Smooth muscle cell (in vitro differentiated cells): Measurements from ENCODE around the gene TSPAN5. TPM values are rescaled to one million over a fixed set of nuclear protein-coding genes. Genes with fewer than 3 reads are reported as not detected.

Experiments used
- DNase-seq: peaks from one replicate; lab custom pipeline; 2025; ENCODE audit not compliant: unreplicated experiment; lab: John Stamatoyannopoulos, UW
- H2AFZ ChIP-seq: fragments of 200-600 bp; sonication (generic); 2 replicates; pipeline ENCODE4 v1.6.0; 2016; ENCODE audit warnings: antibody characterized with exemption, low read depth, mild to moderate bottlenecking
- H3F3A ChIP-seq: fragments of 200-600 bp; sonication (generic); 2 replicates; pipeline ENCODE4 v1.6.0; 2017; ENCODE audit warnings: antibody characterized with exemption, low read depth
- H3K27ac ChIP-seq: fragments of 200-600 bp; sonication (generic); 2 replicates; pipeline ENCODE4 v1.5.1; 2016; ENCODE audit warnings: low read depth, mild to moderate bottlenecking
- H3K27me3 ChIP-seq: fragments of 200-600 bp; sonication (generic); 2 replicates; pipeline ENCODE4 v1.6.1; 2016; ENCODE audit warnings: low read depth, mild to moderate bottlenecking
- H3K36me3 ChIP-seq: fragments of 200-600 bp; sonication (generic); 2 replicates; pipeline ENCODE4 v1.5.1; 2016; ENCODE audit warnings: low read depth
- H3K4me1 ChIP-seq: fragments of 200-600 bp; sonication (generic); 2 replicates; pipeline ENCODE4 v1.5.1; 2016; ENCODE audit warnings: low read depth
- H3K4me2 ChIP-seq: fragments of 200-600 bp; sonication (generic); 2 replicates; pipeline ENCODE4 v1.6.0; 2016; ENCODE audit warnings: mild to moderate bottlenecking
- H3K4me3 ChIP-seq: fragments of 200-600 bp; sonication (generic); 2 replicates; pipeline ENCODE4 v1.5.1; 2016; ENCODE audit warnings: mild to moderate bottlenecking
- H3K79me2 ChIP-seq: fragments of 200-600 bp; sonication (generic); 2 replicates; pipeline ENCODE4 v1.6.0; 2016; ENCODE audit warnings: low read depth, mild to moderate bottlenecking
- H3K9ac ChIP-seq: fragments of 200-600 bp; sonication (generic); 2 replicates; pipeline ENCODE4 v1.6.0; 2016; ENCODE audit warnings: low read depth
- H3K9me3 ChIP-seq: fragments of 200-600 bp; sonication (generic); replicated peaks from 2 replicates; pipeline ENCODE4 v1.5.1; 2016; ENCODE audit warnings: low read depth
- H4K20me1 ChIP-seq: fragments of 200-600 bp; sonication (generic); 2 replicates; pipeline ENCODE4 v1.6.0; 2016; ENCODE audit warnings: low read depth
- WGBS: methylation state at CpG from one replicate; pipeline ENCODE4 v1.1.7; 2016; ENCODE audit warnings: low lambda C conversion rate; 5-methylcytosine and 5-hydroxymethylcytosine counted together
- polyA plus RNA-seq: library from polyadenylated mRNA; unstranded; fragments of >200 nt; fragmentation: Nextera tagmentation; extraction: Ambion mirVana; gene quantifications from 2 replicates; pipeline ENCODE4 v1.2.1, GENCODE V29; 2016
- total RNA-seq: library from RNA; depleted of rRNA; stranded (reverse); fragments of >200 nt; gene quantifications from 2 replicates; pipeline ENCODE4 v1.2.3, GENCODE V29; 2014
- TF ChIP-seq, protein P1 (sequence below): fragments of 200-600 bp; sonication (generic); IDR thresholded peaks from 2 replicates; pipeline ENCODE4 v1.5.1; 2017; ENCODE audit warnings: borderline replicate concordance, mild to moderate bottlenecking, antibody characterized with exemption; ENCODE audit not compliant: insufficient read depth, poor library complexity, severe bottlenecking

The TSPAN5 gene
- total and polyA plus RNA-seq, 2 experiments from 2014 or later = 28.3 to 35.8 TPM

DNA sequence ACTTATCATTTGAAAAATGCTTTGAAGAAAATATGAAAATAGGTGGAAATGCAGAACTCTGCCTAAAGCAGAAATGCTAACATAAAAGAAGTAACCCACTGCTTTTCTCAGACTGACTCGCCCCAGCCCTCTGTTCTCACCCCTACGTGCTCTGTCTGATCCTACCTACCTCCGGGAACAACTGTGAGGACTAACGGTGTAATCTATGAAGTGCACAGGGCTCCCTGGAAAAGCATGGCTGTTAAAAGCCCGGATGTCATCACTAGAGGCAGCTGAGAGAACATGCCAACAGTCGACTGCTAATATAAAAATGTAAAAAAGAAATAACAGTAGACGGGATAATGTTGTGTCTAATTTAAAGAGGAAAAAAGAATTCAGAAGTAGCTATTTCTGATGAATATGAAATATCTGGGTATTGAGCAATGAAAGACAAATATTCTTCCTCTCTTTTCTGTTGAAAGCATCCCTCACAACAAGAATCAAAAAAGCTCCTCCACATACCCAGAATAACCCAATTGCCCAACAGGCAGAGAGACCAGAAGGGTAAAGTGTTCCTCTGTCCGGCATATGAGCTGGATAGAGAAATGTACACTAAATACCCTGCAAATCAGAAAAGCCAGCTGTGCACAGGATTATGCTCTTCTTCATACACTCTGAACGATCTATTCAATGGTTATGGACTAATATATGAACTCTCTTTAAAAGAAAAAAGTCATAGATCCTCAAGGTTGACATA lies 130.7 kb downstream of the TSPAN5 start:
- Histone ChIP-seq H3K27ac (no peak overlapping the region), H2AFZ (no peak overlapping the region), H3K4me3 (no peak overlapping the region), H3K4me1 (peaks cover 18% of the 10 kb centered on the region), H3K9ac (no peak overlapping the region), H3F3A (peaks cover 30% of the 10 kb centered on the region), H3K27me3 (no peaks in the 10 kb centered on the region), H4K20me1 (peaks cover 70% of the 10 kb centered on the region), H3K4me2 (peak overlapping the region; percentile 53), H3K9me3 (no peaks in the 10 kb centered on the region), H3K36me3 (no peaks in the 10 kb centered on the region), H3K79me2 (peaks cover 72% of the 10 kb centered on the region)
- DNase-seq = no peak
- WGBS = 70% methylated on average over 9 of the region's 9 CpGs
- TF ChIP-seq, protein P1, sequence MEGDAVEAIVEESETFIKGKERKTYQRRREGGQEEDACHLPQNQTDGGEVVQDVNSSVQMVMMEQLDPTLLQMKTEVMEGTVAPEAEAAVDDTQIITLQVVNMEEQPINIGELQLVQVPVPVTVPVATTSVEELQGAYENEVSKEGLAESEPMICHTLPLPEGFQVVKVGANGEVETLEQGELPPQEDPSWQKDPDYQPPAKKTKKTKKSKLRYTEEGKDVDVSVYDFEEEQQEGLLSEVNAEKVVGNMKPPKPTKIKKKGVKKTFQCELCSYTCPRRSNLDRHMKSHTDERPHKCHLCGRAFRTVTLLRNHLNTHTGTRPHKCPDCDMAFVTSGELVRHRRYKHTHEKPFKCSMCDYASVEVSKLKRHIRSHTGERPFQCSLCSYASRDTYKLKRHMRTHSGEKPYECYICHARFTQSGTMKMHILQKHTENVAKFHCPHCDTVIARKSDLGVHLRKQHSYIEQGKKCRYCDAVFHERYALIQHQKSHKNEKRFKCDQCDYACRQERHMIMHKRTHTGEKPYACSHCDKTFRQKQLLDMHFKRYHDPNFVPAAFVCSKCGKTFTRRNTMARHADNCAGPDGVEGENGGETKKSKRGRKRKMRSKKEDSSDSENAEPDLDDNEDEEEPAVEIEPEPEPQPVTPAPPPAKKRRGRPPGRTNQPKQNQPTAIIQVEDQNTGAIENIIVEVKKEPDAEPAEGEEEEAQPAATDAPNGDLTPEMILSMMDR = no peak

DNA sequence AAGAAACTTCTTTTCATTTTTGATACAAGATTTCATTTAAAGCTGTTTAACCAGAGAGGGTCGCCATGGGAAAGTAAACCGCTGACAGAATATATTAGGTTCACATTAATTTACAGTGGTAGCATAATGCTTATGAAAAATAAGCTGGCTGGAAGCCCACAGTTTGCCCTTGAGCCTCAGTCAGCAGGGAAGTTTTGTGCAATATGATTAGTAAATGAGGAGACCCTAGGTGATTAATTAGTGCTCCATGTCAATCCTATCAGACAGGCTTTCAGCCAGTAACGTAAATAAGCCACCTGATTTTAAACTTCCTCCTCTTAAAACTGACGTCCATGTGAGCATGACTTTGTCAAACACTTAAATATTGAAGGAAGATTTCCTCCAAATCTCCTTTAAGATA lies 134.2 kb downstream of the TSPAN5 start:
- Histone ChIP-seq H3K36me3 (no peaks in the 10 kb centered on the region), H3K9me3 (no peaks in the 10 kb centered on the region), H3K79me2 (peaks cover 83% of the 10 kb centered on the region), H3K4me2 (peak overlapping the region; percentile 79), H3K27ac (peak overlapping the region; percentile 97), H4K20me1 (peaks cover 54% of the 10 kb centered on the region), H2AFZ (no peak overlapping the region), H3K9ac (peak overlapping the region; percentile 5), H3F3A (peaks cover 38% of the 10 kb centered on the region), H3K4me1 (peaks cover 40% of the 10 kb centered on the region), H3K4me3 (no peak overlapping the region), H3K27me3 (no peaks in the 10 kb centered on the region)
- DNase-seq = no peak
- TF ChIP-seq, protein P1 = no peak
- 64% methylated on average over 4 of the region's 4 CpGs for WGBS

DNA sequence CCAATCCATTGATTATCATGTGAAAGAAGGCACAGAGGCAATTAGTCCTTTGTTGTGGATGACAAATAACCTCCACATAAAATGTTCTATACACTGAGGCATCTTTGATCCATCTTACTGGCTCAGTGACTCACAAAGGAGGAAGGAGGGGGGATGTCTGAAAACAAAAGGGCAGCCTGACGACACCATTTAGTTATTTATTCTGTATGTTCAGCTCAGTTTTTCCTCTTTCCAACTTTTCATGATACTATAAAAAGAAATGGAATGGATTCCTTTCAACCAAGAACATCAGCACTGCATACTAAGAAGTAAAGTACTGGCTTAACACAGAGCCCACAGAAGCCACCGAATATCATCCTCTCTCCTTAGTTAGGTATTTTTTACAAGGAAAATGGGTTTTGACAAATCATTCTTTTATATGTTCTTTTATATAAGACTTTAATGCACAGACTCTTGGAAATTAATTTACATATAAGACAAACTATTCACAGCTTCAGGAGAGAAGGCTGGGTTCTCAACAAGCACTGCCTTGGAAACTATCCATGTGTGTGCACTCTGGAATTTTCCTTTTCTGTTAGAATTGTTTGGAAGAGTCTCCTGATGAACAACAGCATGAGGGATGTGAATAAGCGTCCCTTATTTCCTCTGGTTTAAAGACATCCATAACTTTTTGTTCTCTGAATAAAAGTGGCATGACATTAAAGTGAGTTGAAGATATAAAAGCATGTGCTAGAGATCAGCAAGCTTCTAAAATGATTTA lies 135.6 kb downstream of the TSPAN5 start:
- WGBS = 9% methylated on average over 3 of the region's 3 CpGs
- peaks cover 40% of the 10 kb centered on the region for H4K20me1 ChIP-seq
- no peak overlapping the region for H2AFZ ChIP-seq
- H3K4me1 ChIP-seq = peaks cover 48% of the 10 kb centered on the region
- no peaks in the 10 kb centered on the region for H3K36me3 ChIP-seq
- H3F3A ChIP-seq = peaks cover 41% of the 10 kb centered on the region
- H3K27me3 ChIP-seq = no peaks in the 10 kb centered on the region
- H3K79me2 ChIP-seq = peaks cover 73% of the 10 kb centered on the region
- peak overlapping the region; percentile 80 for H3K9ac ChIP-seq
- H3K4me3 ChIP-seq = peak overlapping the region; percentile 10
- no peaks in the 10 kb centered on the region for H3K9me3 ChIP-seq
- TF ChIP-seq, protein P1 = no peak
- DNase-seq = no peak
- peak overlapping the region; percentile 79 for H3K4me2 ChIP-seq
- peak overlapping the region; percentile 97 for H3K27ac ChIP-seq
